GM12872 (cell line): ENCODE results near the gene DOCK1.

Experiments
- TF ChIP-seq, protein P1 (sequence below): IDR thresholded peaks from 3 replicates; pipeline ENCODE4 v1.5.1; 2011; ENCODE audit warnings: low read depth, mild to moderate bottlenecking, low read length, moderate library complexity; ENCODE audit not compliant: insufficient read depth

DOCK1 gene

GRCh38 chr10:127257395-127257794 lies 352.2 kb downstream of the DOCK1 start:
- TF ChIP-seq, protein P1, sequence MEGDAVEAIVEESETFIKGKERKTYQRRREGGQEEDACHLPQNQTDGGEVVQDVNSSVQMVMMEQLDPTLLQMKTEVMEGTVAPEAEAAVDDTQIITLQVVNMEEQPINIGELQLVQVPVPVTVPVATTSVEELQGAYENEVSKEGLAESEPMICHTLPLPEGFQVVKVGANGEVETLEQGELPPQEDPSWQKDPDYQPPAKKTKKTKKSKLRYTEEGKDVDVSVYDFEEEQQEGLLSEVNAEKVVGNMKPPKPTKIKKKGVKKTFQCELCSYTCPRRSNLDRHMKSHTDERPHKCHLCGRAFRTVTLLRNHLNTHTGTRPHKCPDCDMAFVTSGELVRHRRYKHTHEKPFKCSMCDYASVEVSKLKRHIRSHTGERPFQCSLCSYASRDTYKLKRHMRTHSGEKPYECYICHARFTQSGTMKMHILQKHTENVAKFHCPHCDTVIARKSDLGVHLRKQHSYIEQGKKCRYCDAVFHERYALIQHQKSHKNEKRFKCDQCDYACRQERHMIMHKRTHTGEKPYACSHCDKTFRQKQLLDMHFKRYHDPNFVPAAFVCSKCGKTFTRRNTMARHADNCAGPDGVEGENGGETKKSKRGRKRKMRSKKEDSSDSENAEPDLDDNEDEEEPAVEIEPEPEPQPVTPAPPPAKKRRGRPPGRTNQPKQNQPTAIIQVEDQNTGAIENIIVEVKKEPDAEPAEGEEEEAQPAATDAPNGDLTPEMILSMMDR: no peak

GRCh38 chr10:127259347-127259746 lies 354.1 kb downstream of the DOCK1 start:
- TF ChIP-seq, protein P1: no peak

GRCh38 chr10:127262606-127263005 lies 357.4 kb downstream of the DOCK1 start:
- TF ChIP-seq, protein P1: no peak

- TF ChIP-seq, protein P1: no peak
These were observed 360.1 kb downstream of the DOCK1 start for GRCh38 chr10:127265288-127265687.

DNA sequence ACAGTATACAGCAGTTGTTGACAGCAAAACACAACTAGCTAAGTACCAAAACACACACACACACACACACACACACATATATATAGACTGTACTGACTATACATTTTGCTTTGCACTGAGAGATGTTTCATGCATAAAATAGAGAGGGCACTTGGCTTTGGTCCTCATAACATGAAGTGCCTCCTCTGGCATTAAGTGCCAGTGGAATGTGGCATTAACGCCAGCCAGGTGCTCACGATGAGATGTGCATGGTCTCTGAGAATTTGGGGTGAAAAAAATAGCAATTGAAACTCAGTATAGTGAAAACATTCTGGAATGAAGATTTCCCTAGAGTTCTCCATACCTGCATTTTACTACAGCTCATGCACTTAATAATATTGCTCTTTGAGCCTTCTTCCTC lies 361.2 kb downstream of the DOCK1 start:
- TF ChIP-seq, protein P1: no peak

- TF ChIP-seq, protein P1: no peak
These were observed 362.2 kb downstream of the DOCK1 start for GRCh38 chr10:127267442-127267841.

GRCh38 chr10:127272076-127272475 lies 366.8 kb downstream of the DOCK1 start:
- TF ChIP-seq, protein P1: no peak

- TF ChIP-seq, protein P1: no peak
These were observed 370.0 kb downstream of the DOCK1 start for GRCh38 chr10:127275272-127275671.
